NCI-H1930 (cell line): Measurements from ENCODE around the gene RARB.

Experiments
- DNase-seq, 2 experiments: peaks; one replicate each; lab custom pipeline; 2025; lab: John Stamatoyannopoulos, UW

The RARB gene

GRCh38 chr3:25472731-25473130 lies 44.7 kb downstream of the RARB start:
- DNase-seq: no peak

GRCh38 chr3:25473246-25473645 lies 45.2 kb downstream of the RARB start:
- DNase-seq: no peak

GRCh38 chr3:25474052-25474451 lies 46.0 kb downstream of the RARB start:
- DNase-seq: no peak

- no peak for DNase-seq
Measured at GRCh38 chr3:25476639-25477038, 48.6 kb downstream of the RARB start.

GRCh38 chr3:25478211-25478757 lies 50.2 kb downstream of the RARB start:
- no peak for DNase-seq

GRCh38 chr3:25478964-25479726 lies 51.1 kb downstream of the RARB start:
- no peak for DNase-seq

GRCh38 chr3:25479727-25480010 lies 51.6 kb downstream of the RARB start:
- no peak for DNase-seq

GRCh38 chr3:25480811-25481210 lies 52.7 kb downstream of the RARB start:
- DNase-seq: no peak

GRCh38 chr3:25481386-25481785 lies 53.3 kb downstream of the RARB start:
- DNase-seq: no peak

- DNase-seq: no peak
Measured at GRCh38 chr3:25483456-25483855, 55.4 kb downstream of the RARB start.

GRCh38 chr3:25485673-25486072 lies 57.6 kb downstream of the RARB start:
- DNase-seq: no peak

- DNase-seq: no peak
Measured at GRCh38 chr3:25486932-25487331, 58.9 kb downstream of the RARB start.

- DNase-seq: no peak
Measured at GRCh38 chr3:25489858-25490593, 62.0 kb downstream of the RARB start.

GRCh38 chr3:25493246-25493645 lies 65.2 kb downstream of the RARB start:
- DNase-seq: no peak

GRCh38 chr3:25493786-25494185 lies 65.7 kb downstream of the RARB start:
- DNase-seq: no peak

GRCh38 chr3:25495304-25495703 lies 67.2 kb downstream of the RARB start:
- no peak for DNase-seq

- no peak for DNase-seq
Measured at GRCh38 chr3:25495726-25496253, 67.7 kb downstream of the RARB start.

- no peak for DNase-seq
Measured at GRCh38 chr3:25497096-25497495, 69.0 kb downstream of the RARB start.

GRCh38 chr3:25500706-25501210 lies 72.7 kb downstream of the RARB start:
- DNase-seq: no peak

- no peak for DNase-seq
Measured at GRCh38 chr3:25502233-25502632, 74.2 kb downstream of the RARB start.

- DNase-seq: no peak
Measured at GRCh38 chr3:25503898-25504301, 75.8 kb downstream of the RARB start.

- no peak for DNase-seq
Measured at GRCh38 chr3:25505581-25505980, 77.5 kb downstream of the RARB start.

- DNase-seq: no peak
Measured at GRCh38 chr3:25507811-25508210, 79.7 kb downstream of the RARB start.
